Neural progenitor cell (in vitro differentiated cells): Measurements from ENCODE around the gene VAV2.

Experiments used
- EZH2 ChIP-seq: fragments of 200-600 bp; sonication (generic); IDR thresholded peaks from 2 replicates; pipeline ENCODE4 v1.6.1; 2017; ENCODE audit warnings: antibody characterized with exemption, mild to moderate bottlenecking, moderate library complexity
- EZH2phosphoT487 ChIP-seq: fragments of 200-600 bp; sonication (generic); IDR thresholded peaks from 2 replicates; pipeline ENCODE4 v1.6.1; 2017; ENCODE audit warnings: antibody characterized with exemption
- TF ChIP-seq, protein P1 (sequence below): fragments of 200-600 bp; sonication (generic); IDR thresholded peaks from 2 replicates; pipeline ENCODE4 v1.5.1; 2017; ENCODE audit warnings: antibody characterized with exemption, mild to moderate bottlenecking

GRCh38 chr9:133824106-133824801 is 167.9 kb downstream of the VAV2 start:
- TF ChIP-seq, protein P1, sequence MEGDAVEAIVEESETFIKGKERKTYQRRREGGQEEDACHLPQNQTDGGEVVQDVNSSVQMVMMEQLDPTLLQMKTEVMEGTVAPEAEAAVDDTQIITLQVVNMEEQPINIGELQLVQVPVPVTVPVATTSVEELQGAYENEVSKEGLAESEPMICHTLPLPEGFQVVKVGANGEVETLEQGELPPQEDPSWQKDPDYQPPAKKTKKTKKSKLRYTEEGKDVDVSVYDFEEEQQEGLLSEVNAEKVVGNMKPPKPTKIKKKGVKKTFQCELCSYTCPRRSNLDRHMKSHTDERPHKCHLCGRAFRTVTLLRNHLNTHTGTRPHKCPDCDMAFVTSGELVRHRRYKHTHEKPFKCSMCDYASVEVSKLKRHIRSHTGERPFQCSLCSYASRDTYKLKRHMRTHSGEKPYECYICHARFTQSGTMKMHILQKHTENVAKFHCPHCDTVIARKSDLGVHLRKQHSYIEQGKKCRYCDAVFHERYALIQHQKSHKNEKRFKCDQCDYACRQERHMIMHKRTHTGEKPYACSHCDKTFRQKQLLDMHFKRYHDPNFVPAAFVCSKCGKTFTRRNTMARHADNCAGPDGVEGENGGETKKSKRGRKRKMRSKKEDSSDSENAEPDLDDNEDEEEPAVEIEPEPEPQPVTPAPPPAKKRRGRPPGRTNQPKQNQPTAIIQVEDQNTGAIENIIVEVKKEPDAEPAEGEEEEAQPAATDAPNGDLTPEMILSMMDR: no peak
- TF ChIP-seq EZH2phosphoT487 (no peak), EZH2 (no peak)
